Bronchial epithelial cell (primary cell): ENCODE data around the gene CAPN5. TPM values are rescaled to one million over a fixed set of nuclear protein-coding genes. Genes with fewer than 3 reads are reported as not detected.

Experiments
- DNase-seq: peaks from one replicate; pipeline ENCODE4 v3.0.0-alpha.2; 2010; ENCODE audit warnings: low read depth
- FAIRE-seq: peaks from 2 replicates; lab custom pipeline; 2011; peaks lifted over from hg19 to GRCh38; lab: Jason Lieb, UNC
- H3K27me3 ChIP-seq: 2 replicates; pipeline ENCODE4 v1.5.1; 2011; ENCODE audit warnings: low read length; ENCODE audit not compliant: control insufficient read depth, insufficient read depth
- H3K36me3 ChIP-seq: 2 replicates; pipeline ENCODE4 v1.5.1; 2011; ENCODE audit warnings: low read length; ENCODE audit not compliant: control insufficient read depth, insufficient read depth
- H3K4me3 ChIP-seq: 2 replicates; pipeline ENCODE4 v1.5.1; 2011; ENCODE audit warnings: mild to moderate bottlenecking, low read depth, low read length, control low read depth
- CTCF ChIP-seq: IDR thresholded peaks from 2 replicates; pipeline ENCODE4 v1.5.1; 2011; ENCODE audit warnings: mild to moderate bottlenecking, moderate library complexity, low read length, control low read depth, inconsistent platforms; ENCODE audit not compliant: insufficient read depth, severe bottlenecking
- total RNA-seq: library from RNA; depleted of rRNA; stranded (reverse); fragments of >200 nt; gene quantifications from 2 replicates; pipeline ENCODE4 v1.2.1, GENCODE V29; 2014

The CAPN5 gene
- total RNA-seq, 1 donor from 2014 or later, result 3.2 TPM

- no peak overlapping the region for H3K4me3 ChIP-seq
- FAIRE-seq (no peak), DNase-seq (no peak)
- H3K27me3 ChIP-seq, result no peaks in the 10 kb centered on the region
- no peak for TF ChIP-seq CTCF
- H3K36me3 ChIP-seq, result no peaks in the 10 kb centered on the region
Observed at GRCh38 chr11:77079666-77080065, 12.9 kb downstream of the CAPN5 start.

GRCh38 chr11:77080643-77081210 is 14.0 kb downstream of the CAPN5 start:
- Histone ChIP-seq H3K36me3 (no peaks in the 10 kb centered on the region), H3K27me3 (no peaks in the 10 kb centered on the region), H3K4me3 (no peak overlapping the region)
- FAIRE-seq (no peak), DNase-seq (no peak)
- no peak for TF ChIP-seq CTCF

GRCh38 chr11:77081381-77081851 is 14.6 kb downstream of the CAPN5 start:
- DNase-seq, result no peak
- Histone ChIP-seq H3K4me3 (no peak overlapping the region), H3K36me3 (no peaks in the 10 kb centered on the region), H3K27me3 (no peaks in the 10 kb centered on the region)
- TF ChIP-seq CTCF, result no peak
- FAIRE-seq, result peak; percentile 18

- no peak for TF ChIP-seq CTCF
- no peaks in the 10 kb centered on the region for H3K36me3 ChIP-seq
- FAIRE-seq (no peak), DNase-seq (no peak)
- H3K4me3 ChIP-seq, result no peak overlapping the region
- H3K27me3 ChIP-seq, result no peaks in the 10 kb centered on the region
Observed at GRCh38 chr11:77081976-77082836, 15.4 kb downstream of the CAPN5 start.

GRCh38 chr11:77082838-77083565 is 16.2 kb downstream of the CAPN5 start:
- TF ChIP-seq CTCF, result no peak
- DNase-seq (no peak), FAIRE-seq (peak; percentile 52)
- Histone ChIP-seq H3K4me3 (no peak overlapping the region), H3K36me3 (no peaks in the 10 kb centered on the region), H3K27me3 (no peaks in the 10 kb centered on the region)
